Activated naive CD8-positive, alpha-beta T cell treated with anti-CD3 and anti-CD28 coated beads, Interleukin-2, amount 10 ng/mL, durations not matched to agents 7 days and 5 days (primary cell): ENCODE data around the gene IGFL1. TPM values are rescaled to one million over a fixed set of nuclear protein-coding genes. Genes with fewer than 3 reads are reported as not detected.
"Not testable (repeated sequence)": the region's sequence is repeated elsewhere in the genome, so short reads cannot be mapped to it uniquely, and the experiment has no call there.

Source experiments
- ATAC-seq: fragments of 150-1000 bp; cut with Tn5 transposase; one replicate; pipeline ENCODE4 v1.10.0; 2021; ENCODE audit warnings: low read depth, moderate library complexity
- POLR2A ChIA-PET: fragments of 350-600 bp; sonication (Branson Sonifier 250); formaldehyde crosslinking; loops from one replicate; lab custom pipeline; 2021; ENCODE audit warnings: antibody characterized with exemption; lab: Charles Lee
- DNase-seq: peaks from one replicate; pipeline ENCODE4 v3.0.0; 2021
- H3K27ac Mint-ChIP-seq: one replicate; pipeline ENCODE4 v1.8.0; 2022; ENCODE audit warnings: mild to moderate bottlenecking, mixed read lengths
- H3K27me3 Mint-ChIP-seq: one replicate; pipeline ENCODE4 v1.8.0; 2022; ENCODE audit warnings: mild to moderate bottlenecking, moderate library complexity, mixed read lengths
- H3K36me3 Mint-ChIP-seq: one replicate; pipeline ENCODE4 v1.8.0; 2021; ENCODE audit warnings: mild to moderate bottlenecking, mixed read lengths
- H3K4me1 Mint-ChIP-seq: one replicate; pipeline ENCODE4 v1.8.0; 2021; ENCODE audit warnings: mixed read lengths
- H3K4me3 Mint-ChIP-seq: one replicate; pipeline ENCODE4 v1.8.0; 2022; ENCODE audit warnings: mild to moderate bottlenecking, moderate library complexity, mixed read lengths
- H3K9me3 Mint-ChIP-seq: one replicate; pipeline ENCODE4 v1.8.0; 2021; ENCODE audit warnings: mixed read lengths
- total RNA-seq, 2 experiments: library from RNA; stranded (reverse); gene quantifications; one replicate each; pipeline ENCODE4 v1.2.3, GENCODE V29; 2021

Gene IGFL1
- total RNA-seq, 2 experiments from 2014 or later: not detected

- ATAC-seq, POLR2A ChIA-PET, H3K27ac Mint-ChIP-seq, DNase-seq, H3K4me1 Mint-ChIP-seq, H3K9me3 Mint-ChIP-seq, H3K4me3 Mint-ChIP-seq, H3K36me3 Mint-ChIP-seq: not testable (repeated sequence)
- peaks cover 48% of the 10 kb centered on the region for H3K27me3 Mint-ChIP-seq
Measured at GRCh38 chr19:46273931-46274330, 44.4 kb downstream of the IGFL1 start.

GRCh38 chr19:46279177-46279576 lies 49.6 kb downstream of the IGFL1 start:
- peaks cover 21% of the 10 kb centered on the region for H3K27me3 Mint-ChIP-seq
- H3K4me1 Mint-ChIP-seq: no peaks in the 10 kb centered on the region
- H3K9me3 Mint-ChIP-seq: no peaks in the 10 kb centered on the region
- H3K4me3 Mint-ChIP-seq: no peak overlapping the region
- no peaks in the 10 kb centered on the region for H3K36me3 Mint-ChIP-seq
- DNase-seq (no peak), ATAC-seq (no peak)
- POLR2A ChIA-PET: no interaction called here
- H3K27ac Mint-ChIP-seq: no peak overlapping the region

Other genes with a start within 250 kb of the IGFL1 start
- gene CCDC61, start 234.3 kb upstream of the IGFL1 start, total RNA-seq: 10 to 100 TPM; 31.5 to 34.2 TPM
- gene PGLYRP1, start 206.7 kb upstream of the IGFL1 start, total RNA-seq: not detected
- not detected for gene IGFL4, start 188.7 kb upstream of the IGFL1 start, total RNA-seq
- not detected for gene IGFL3, start 105.1 kb upstream of the IGFL1 start, total RNA-seq
- not detected for gene IGFL2, start 81.5 kb upstream of the IGFL1 start, total RNA-seq
- gene HIF3A, start 67.3 kb downstream of the IGFL1 start, total RNA-seq: not detected
- gene PPP5C, start 117.3 kb downstream of the IGFL1 start, total RNA-seq: 10 to 100 TPM; 76.1 to 87.4 TPM
- gene CCDC8, start 183.8 kb downstream of the IGFL1 start, total RNA-seq: not detected
- gene PNMA8C, start 199.2 kb downstream of the IGFL1 start, total RNA-seq: under 1 TPM in 1 of 2 experiments, not detected in 1; 0.11 TPM
- gene PNMA8A, start 241.8 kb downstream of the IGFL1 start, total RNA-seq: 1 to 10 TPM; 1.7 to 1.8 TPM